Spinal cord (tissue), 10 donors: Measurements from ENCODE around the gene CDIPT. TPM values are rescaled to one million over a fixed set of nuclear protein-coding genes. Genes with fewer than 3 reads are reported as not detected.
A peak's percentile ranks its signal among the peaks of the same experiment; 100 is the strongest.

Experiments used
- DNase-seq, 6 donors: peaks; one replicate each; pipeline versions ENCODE4 v3.0.0 to v3.0.0-alpha.2; 2013 to 2015; ENCODE audit warnings: low spot score in 6 of 6, low read depth in 4 of 6
- H3K27ac ChIP-seq: one replicate; pipeline ENCODE4 v1.5.1; 2013; ENCODE audit warnings: low read depth, low read length, control low read depth
- H3K27me3 ChIP-seq: one replicate; pipeline ENCODE4 v1.6.1; 2013; ENCODE audit warnings: low read length; ENCODE audit not compliant: control insufficient read depth, insufficient read depth
- H3K36me3 ChIP-seq: one replicate; pipeline ENCODE4 v1.6.1; 2013; ENCODE audit warnings: low read length; ENCODE audit not compliant: control insufficient read depth, insufficient read depth
- H3K4me1 ChIP-seq: one replicate; pipeline ENCODE4 v1.6.1; 2013; ENCODE audit warnings: low read length; ENCODE audit not compliant: control insufficient read depth, insufficient read depth
- H3K4me3 ChIP-seq: one replicate; pipeline ENCODE4 v1.5.1; 2013; ENCODE audit warnings: low read depth, low read length, control low read depth
- H3K9me3 ChIP-seq: one replicate; pipeline ENCODE4 v1.6.1; 2013; ENCODE audit warnings: low read length; ENCODE audit not compliant: control insufficient read depth, insufficient read depth
- WGBS: methylation state at CpG from one replicate; pipeline ENCODE4 v1.1.5; 2013; ENCODE audit warnings: missing lambda C conversion rate; ENCODE audit not compliant: insufficient coverage; 5-methylcytosine and 5-hydroxymethylcytosine counted together
- polyA plus RNA-seq, 2 donors: library from polyadenylated mRNA; unstranded; fragments of 120-200 nt; gene quantifications; one replicate each; pipeline ENCODE4 v1.2.1, GENCODE V29; 2013; ENCODE audit not compliant: insufficient read length in 2 of 2
- total RNA-seq, 2 donors: library from RNA; depleted of rRNA in 1 of 2; stranded (reverse); fragments of 120-200 nt in 1 of 2; fragments of >200 nt in 1 of 2; gene quantifications; one replicate each; pipeline versions ENCODE4 v1.2.3 to v1.2.4, GENCODE V29; 2013 to 2014
- donor health status: healthy.

The CDIPT gene
- total and polyA plus RNA-seq, 4 donors: 51.3 to 121 (median 90.7) TPM

DNA sequence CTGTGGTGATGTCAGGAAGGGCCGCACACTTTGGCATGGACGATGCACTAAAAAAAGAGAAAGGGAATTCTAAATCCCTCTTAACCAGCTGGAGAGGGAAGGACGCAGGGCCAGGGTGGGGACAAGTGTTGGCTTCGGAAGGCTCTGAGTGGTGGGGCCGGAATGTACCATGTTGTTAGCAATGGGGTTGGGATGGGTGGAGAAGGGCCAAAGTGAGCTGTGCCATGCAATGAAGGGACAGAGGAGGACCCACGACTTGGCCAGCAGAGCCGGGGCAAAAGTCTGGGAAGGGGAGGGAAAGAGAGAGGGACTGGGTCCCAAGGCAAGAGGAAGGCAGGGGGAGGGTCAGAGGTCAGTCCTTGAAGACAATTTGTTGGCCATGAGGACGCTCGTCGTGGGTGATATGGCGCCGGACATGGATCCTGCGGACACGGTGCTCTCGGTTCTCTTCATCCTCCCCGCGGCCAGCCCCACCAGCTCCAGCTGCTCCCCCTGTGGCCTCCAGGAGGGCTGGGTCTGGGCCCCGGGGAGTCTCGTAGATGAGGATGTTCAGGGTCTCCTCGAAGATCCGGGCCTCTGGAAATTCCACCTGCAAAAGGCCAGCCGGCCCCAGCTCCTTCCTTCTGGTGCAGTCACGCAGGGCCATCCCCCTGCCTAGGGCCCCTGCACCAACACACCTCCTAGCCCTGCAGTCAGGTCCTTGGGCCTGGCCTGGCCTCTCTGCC is 43.7 kb upstream of the CDIPT start:
- Histone ChIP-seq H3K4me3 (no peak overlapping the region), H3K9me3 (no peaks in the 10 kb centered on the region), H3K4me1 (peaks cover 2% of the 10 kb centered on the region), H3K27ac (no peak overlapping the region), H3K27me3 (no peaks in the 10 kb centered on the region), H3K36me3 (peaks cover 47% of the 10 kb centered on the region)
- DNase-seq: no peak
- whole genome bisulfite sequencing: 80% methylated on average over 23 of the region's 23 CpGs

GRCh38 chr16:29905668-29906067 is 42.6 kb upstream of the CDIPT start:
- Histone ChIP-seq H3K27ac (no peak overlapping the region), H3K27me3 (no peaks in the 10 kb centered on the region), H3K9me3 (no peaks in the 10 kb centered on the region), H3K4me1 (peaks cover 12% of the 10 kb centered on the region), H3K4me3 (no peak overlapping the region), H3K36me3 (peaks cover 40% of the 10 kb centered on the region)
- 91% methylated on average over 11 of the region's 13 CpGs for WGBS
- no peak for DNase-seq

DNA sequence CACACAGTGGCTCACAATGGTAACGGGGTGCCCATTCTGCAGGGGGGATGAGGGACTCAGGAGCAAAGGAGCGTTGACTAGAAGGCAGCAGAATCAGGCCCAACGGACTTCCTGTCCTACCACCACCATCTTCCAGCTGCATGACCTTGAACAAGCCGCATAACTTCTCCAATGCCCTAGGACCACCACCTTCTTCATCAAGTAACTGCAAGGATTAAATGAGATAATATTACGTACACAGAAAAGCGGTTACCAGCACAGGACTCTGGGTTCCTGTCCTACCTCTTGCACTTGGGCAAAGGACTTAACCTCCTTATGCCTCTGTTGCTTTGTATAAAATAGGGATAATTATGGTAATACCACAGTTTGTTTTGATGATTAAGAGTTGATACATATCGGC is 41.9 kb upstream of the CDIPT start:
- H3K9me3 ChIP-seq: no peaks in the 10 kb centered on the region
- H3K4me1 ChIP-seq: peaks cover 17% of the 10 kb centered on the region
- no peak overlapping the region for H3K27ac ChIP-seq
- no peak for DNase-seq
- WGBS: 83% methylated on average over 1 of the region's 7 CpGs
- H3K27me3 ChIP-seq: no peaks in the 10 kb centered on the region
- peaks cover 36% of the 10 kb centered on the region for H3K36me3 ChIP-seq
- H3K4me3 ChIP-seq: no peak overlapping the region

- H3K36me3 ChIP-seq: peaks cover 36% of the 10 kb centered on the region
- no peak for DNase-seq
- H3K4me3 ChIP-seq: no peak overlapping the region
- peaks cover 30% of the 10 kb centered on the region for H3K4me1 ChIP-seq
- 59% methylated on average over 3 of the region's 4 CpGs for WGBS
- H3K27ac ChIP-seq: no peak overlapping the region
- H3K27me3 ChIP-seq: peaks cover 5% of the 10 kb centered on the region
- no peaks in the 10 kb centered on the region for H3K9me3 ChIP-seq
Observed at GRCh38 chr16:29903590-29903989, 40.6 kb upstream of the CDIPT start.

DNA sequence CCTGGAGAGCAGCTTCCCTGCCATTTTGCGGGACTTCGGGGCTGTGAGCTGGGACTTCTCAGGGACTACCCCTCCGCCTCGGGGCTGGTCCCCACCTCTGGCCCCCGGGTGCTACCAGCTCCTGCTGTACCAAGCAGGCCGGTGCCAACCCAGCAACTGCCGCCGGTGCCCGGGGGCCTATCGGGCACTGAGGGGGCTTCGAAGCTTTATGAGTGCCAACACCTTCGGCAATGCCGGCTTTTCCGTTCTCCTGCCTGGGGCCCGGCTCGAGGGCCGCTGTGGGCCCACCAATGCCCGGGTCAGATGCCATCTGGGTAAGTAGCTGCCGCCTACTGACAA is 38.5 kb upstream of the CDIPT start:
- H3K27me3 ChIP-seq: peaks cover 12% of the 10 kb centered on the region
- peaks cover 22% of the 10 kb centered on the region for H3K36me3 ChIP-seq
- WGBS: 86% methylated on average over 19 of the region's 19 CpGs
- DNase-seq: no peak
- H3K27ac ChIP-seq: no peak overlapping the region
- peaks cover 44% of the 10 kb centered on the region for H3K4me1 ChIP-seq
- H3K9me3 ChIP-seq: no peaks in the 10 kb centered on the region
- peak overlapping the region; percentile 35 for H3K4me3 ChIP-seq

GRCh38 chr16:29900888-29901606 is 38.0 kb upstream of the CDIPT start:
- H3K9me3 ChIP-seq: no peaks in the 10 kb centered on the region
- H3K27me3 ChIP-seq: peaks cover 12% of the 10 kb centered on the region
- H3K4me3 ChIP-seq: peak overlapping the region; percentile 35
- H3K36me3 ChIP-seq: peaks cover 17% of the 10 kb centered on the region
- 46% methylated on average over 31 of the region's 31 CpGs for WGBS
- DNase-seq: no peak
- peaks cover 44% of the 10 kb centered on the region for H3K4me1 ChIP-seq
- H3K27ac ChIP-seq: no peak overlapping the region

DNA sequence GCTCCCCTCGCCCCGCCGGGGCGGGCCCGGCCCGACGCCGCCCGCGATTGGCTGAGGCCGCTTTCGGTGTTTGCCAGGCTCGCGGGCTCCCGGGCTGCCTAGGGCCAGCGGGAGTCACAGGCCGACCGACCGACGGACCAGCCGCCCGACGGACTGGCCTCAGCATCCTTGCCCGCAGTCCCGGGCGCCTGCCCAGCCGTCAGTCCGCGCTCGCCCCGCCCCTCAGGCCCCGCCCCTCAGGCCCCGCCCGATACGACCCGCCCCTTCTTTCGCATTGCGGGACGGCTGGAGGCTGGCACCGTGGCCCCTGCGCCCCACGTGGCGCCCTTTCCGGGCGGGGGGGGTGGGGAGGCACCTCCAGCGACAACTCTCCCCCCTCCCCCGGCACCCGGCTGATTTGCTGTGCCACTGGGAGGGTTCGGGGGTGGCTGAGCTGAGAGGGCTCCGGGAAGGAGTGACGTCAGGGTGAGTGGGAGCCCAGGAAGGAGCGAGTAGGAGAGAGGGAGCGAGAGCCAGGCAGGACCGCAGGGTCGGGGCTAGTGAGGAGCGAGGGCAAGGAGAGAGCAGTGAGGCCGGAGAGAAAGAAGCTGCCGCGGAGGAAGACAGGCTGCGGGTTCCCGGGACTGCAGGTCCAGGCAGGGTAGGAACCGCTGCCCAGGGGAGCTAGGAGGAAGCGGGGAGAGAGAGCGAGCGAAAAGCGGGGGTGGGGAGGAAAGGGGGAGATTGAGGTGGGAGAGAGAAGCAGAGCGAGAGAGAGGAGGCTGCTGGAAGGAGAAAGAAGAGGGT is 37.3 kb upstream of the CDIPT start, which contains the start of gene ASPHD1:
Gene ASPHD1, plus strand, starts transcription at position 387 of the 786 bp plus-strand sequence. CDS start 484 bp downstream, outside the sequence.
- Histone ChIP-seq H3K4me1 (peaks cover 44% of the 10 kb centered on the region), H3K27me3 (peaks cover 12% of the 10 kb centered on the region), H3K27ac (peak within 1 kb of the TSS; percentile 71), H3K4me3 (peak within 1 kb of the TSS; percentile 35), H3K9me3 (no peaks in the 10 kb centered on the region), H3K36me3 (peaks cover 19% of the 10 kb centered on the region)
- peak; percentile 50 to 95 (median 62) for DNase-seq
- WGBS: under 1% methylated on average over 51 of the region's 67 CpGs

GRCh38 chr16:29899516-29900101 is 36.6 kb upstream of the CDIPT start, which contains the start of gene SEZ6L2:
SEZ6L2 (minus strand) TSS chr16:29899550; CDS start chr16:29899019, 531 bp downstream.
- H3K4me1 ChIP-seq: peaks cover 44% of the 10 kb centered on the region
- peak within 1 kb of the TSS; percentile 71 for H3K27ac ChIP-seq
- H3K27me3 ChIP-seq: peaks cover 12% of the 10 kb centered on the region
- WGBS: 0% methylated on average over 21 of the region's 29 CpGs
- peak; percentile 53 to 99 (median 82) for DNase-seq
- H3K9me3 ChIP-seq: no peaks in the 10 kb centered on the region
- peaks cover 18% of the 10 kb centered on the region for H3K36me3 ChIP-seq
- peak within 1 kb of the TSS; percentile 35 for H3K4me3 ChIP-seq
